GM13976 (cell line): ENCODE data around the gene MTHFD2.
A peak's percentile ranks its signal among the peaks of the same experiment; 100 is the strongest.

Experiments
- DNase-seq: peaks from one replicate; pipeline ENCODE4 v3.0.0; 2012; ENCODE audit warnings: low spot score
- in situ Hi-C: fragments of 300-500 bp; cut with MboI; formaldehyde crosslinking; loops from one replicate; pipeline ENCODE4 v1.12.0; 2022; ENCODE audit warnings: low sequenced_read_pairs, mixed read lengths, inconsistent platforms; ENCODE audit not compliant: unreplicated experiment
- TF ChIP-seq, protein P1 (sequence below): IDR thresholded peaks from 2 replicates; pipeline ENCODE4 v1.5.1; 2012; ENCODE audit warnings: borderline replicate concordance, mild to moderate bottlenecking; ENCODE audit not compliant: insufficient read depth; ENCODE audit errors: extremely low read depth, missing control alignments, control extremely low read depth

The MTHFD2 gene

DNA sequence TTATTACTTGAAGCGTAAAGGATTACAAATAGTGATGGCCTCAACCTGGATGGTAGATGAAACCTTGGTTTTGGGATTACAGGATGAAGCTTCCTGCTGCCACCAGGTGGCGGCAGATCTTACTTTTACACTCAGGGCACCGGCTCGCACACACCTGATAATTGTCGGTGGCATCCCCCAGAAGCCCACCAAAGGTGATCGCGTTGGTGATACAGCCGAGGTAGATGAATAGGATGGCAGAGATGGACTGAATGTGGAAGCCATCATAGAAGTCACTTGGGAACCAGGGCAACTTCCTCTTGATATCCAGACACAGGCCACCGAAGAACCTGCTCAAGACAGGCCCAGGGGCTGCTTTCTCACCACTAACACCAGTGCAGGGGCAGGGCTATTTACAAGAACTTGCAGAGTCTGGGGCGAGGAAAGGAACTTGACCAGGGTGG, 51.8 kb downstream of the MTHFD2 start:
- peak; percentile 82 for DNase-seq
- TF ChIP-seq, protein P1, sequence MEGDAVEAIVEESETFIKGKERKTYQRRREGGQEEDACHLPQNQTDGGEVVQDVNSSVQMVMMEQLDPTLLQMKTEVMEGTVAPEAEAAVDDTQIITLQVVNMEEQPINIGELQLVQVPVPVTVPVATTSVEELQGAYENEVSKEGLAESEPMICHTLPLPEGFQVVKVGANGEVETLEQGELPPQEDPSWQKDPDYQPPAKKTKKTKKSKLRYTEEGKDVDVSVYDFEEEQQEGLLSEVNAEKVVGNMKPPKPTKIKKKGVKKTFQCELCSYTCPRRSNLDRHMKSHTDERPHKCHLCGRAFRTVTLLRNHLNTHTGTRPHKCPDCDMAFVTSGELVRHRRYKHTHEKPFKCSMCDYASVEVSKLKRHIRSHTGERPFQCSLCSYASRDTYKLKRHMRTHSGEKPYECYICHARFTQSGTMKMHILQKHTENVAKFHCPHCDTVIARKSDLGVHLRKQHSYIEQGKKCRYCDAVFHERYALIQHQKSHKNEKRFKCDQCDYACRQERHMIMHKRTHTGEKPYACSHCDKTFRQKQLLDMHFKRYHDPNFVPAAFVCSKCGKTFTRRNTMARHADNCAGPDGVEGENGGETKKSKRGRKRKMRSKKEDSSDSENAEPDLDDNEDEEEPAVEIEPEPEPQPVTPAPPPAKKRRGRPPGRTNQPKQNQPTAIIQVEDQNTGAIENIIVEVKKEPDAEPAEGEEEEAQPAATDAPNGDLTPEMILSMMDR, result peak; percentile 65
- in situ Hi-C loops, result loop anchor here (5.0 kb wide), 1 partner anchor 87 kb away; no protein-coding TSS in a partner anchor

- DNase-seq, result no peak
- TF ChIP-seq, protein P1, result no peak
- in situ Hi-C loops, result loop anchor here (5.0 kb wide), 1 partner anchor 85 kb away; no protein-coding TSS in a partner anchor
These were observed 53.6 kb downstream of the MTHFD2 start for GRCh38 chr2:74252036-74252435.

- TF ChIP-seq, protein P1, result no peak
- no peak for DNase-seq
- in situ Hi-C loops, result loop anchor here (5.0 kb wide), 1 partner anchor 84 kb away; no protein-coding TSS in a partner anchor
These were observed 54.4 kb downstream of the MTHFD2 start for GRCh38 chr2:74252862-74253261.

GRCh38 chr2:74253306-74253970, 55.0 kb downstream of the MTHFD2 start:
- TF ChIP-seq, protein P1, result no peak
- in situ Hi-C loops, result loop anchor here (5.0 kb wide), 1 partner anchor 84 kb away; no protein-coding TSS in a partner anchor
- DNase-seq, result no peak

GRCh38 chr2:74253971-74254310, 55.5 kb downstream of the MTHFD2 start:
- TF ChIP-seq, protein P1, result no peak
- no peak for DNase-seq
- in situ Hi-C loops, result loop anchor here (5.0 kb wide), 1 partner anchor 83 kb away; no protein-coding TSS in a partner anchor

GRCh38 chr2:74255660-74256213, 57.3 kb downstream of the MTHFD2 start:
- TF ChIP-seq, protein P1, result no peak
- no peak for DNase-seq
- in situ Hi-C loops, result no loop called here
